Peyer's patch (tissue), 4 donors: ENCODE results near the gene SCN7A.

Source experiments
- POLR2A ChIP-seq, 2 donors: fragments of 450-650 bp; IDR thresholded peaks; one replicate each; pipeline ENCODE4 v1.5.1; 2017; ENCODE audit warnings: antibody characterized with exemption in 2 of 2, mild to moderate bottlenecking in 2 of 2, moderate library complexity in 2 of 2
- TF ChIP-seq, protein P1 (sequence below), 6 experiments: fragments of 450-650 bp in 4 of 6; fragments of 200-600 bp in 2 of 6; sonication (generic) in 1 of 6; IDR thresholded peaks; one replicate each; pipeline ENCODE4 v1.5.1; 2017 to 2019; ENCODE audit warnings: antibody characterized with exemption in 6 of 6, mild to moderate bottlenecking in 3 of 6, moderate library complexity in 1 of 6

DNA sequence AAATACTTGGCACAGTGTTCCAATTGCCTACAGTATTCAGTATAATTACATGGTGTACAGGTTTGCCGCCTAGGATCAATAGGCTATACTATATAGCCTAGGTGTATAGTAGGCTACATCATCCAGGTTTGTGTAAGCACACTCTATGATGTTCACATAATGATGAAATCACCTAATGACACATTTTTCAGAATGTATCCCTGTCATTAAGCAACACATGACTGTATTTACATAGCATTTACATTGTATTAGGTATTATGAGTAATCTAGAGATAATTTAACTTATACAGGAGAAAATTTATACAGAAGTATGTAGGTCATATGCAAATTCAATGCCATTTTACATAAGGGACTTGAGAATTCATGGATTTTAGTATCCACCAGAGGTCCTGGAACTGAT lies 35.4 kb downstream of the SCN7A start:
- TF ChIP-seq, protein P1, sequence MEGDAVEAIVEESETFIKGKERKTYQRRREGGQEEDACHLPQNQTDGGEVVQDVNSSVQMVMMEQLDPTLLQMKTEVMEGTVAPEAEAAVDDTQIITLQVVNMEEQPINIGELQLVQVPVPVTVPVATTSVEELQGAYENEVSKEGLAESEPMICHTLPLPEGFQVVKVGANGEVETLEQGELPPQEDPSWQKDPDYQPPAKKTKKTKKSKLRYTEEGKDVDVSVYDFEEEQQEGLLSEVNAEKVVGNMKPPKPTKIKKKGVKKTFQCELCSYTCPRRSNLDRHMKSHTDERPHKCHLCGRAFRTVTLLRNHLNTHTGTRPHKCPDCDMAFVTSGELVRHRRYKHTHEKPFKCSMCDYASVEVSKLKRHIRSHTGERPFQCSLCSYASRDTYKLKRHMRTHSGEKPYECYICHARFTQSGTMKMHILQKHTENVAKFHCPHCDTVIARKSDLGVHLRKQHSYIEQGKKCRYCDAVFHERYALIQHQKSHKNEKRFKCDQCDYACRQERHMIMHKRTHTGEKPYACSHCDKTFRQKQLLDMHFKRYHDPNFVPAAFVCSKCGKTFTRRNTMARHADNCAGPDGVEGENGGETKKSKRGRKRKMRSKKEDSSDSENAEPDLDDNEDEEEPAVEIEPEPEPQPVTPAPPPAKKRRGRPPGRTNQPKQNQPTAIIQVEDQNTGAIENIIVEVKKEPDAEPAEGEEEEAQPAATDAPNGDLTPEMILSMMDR (IDR thresholded peaks at IDR 0.05): no peak
- no peak for TF ChIP-seq POLR2A (IDR thresholded peaks at IDR 0.05)
